Lung (tissue), 12 donors: ENCODE measurements around the gene SLC4A2. TPM values are rescaled to one million over a fixed set of nuclear protein-coding genes. Genes with fewer than 3 reads are reported as not detected.
A peak's percentile ranks its signal among the peaks of the same experiment; 100 is the strongest.
"Not testable (repeated sequence)": the region's sequence is repeated elsewhere in the genome, so short reads cannot be mapped to it uniquely, and the experiment has no call there.

Experiments
- ATAC-seq: fragments of 200-7000 bp; cut with Tn5 transposase; one replicate; pipeline ENCODE4 v1.9.1; 2020; ENCODE audit warnings: moderate number of reproducible peaks; ENCODE audit not compliant: insufficient read depth, low FRiP score
- DNase-seq, 3 donors: peaks; one replicate each; pipeline ENCODE4 v3.0.0-alpha.2; 2013 to 2017
- H3K27ac ChIP-seq, 2 donors: one replicate each; pipeline ENCODE4 v1.5.1; 2013; ENCODE audit warnings: mild to moderate bottlenecking in 2 of 2, moderate library complexity in 2 of 2, control low read depth in 1 of 2, inconsistent platforms in 1 of 2, low read depth in 1 of 2, low read length in 1 of 2
- H3K27me3 ChIP-seq, 3 donors: one replicate each; pipeline ENCODE4 v1.5.1; 2013; ENCODE audit warnings: low read length in 2 of 3; ENCODE audit not compliant: control insufficient read depth in 3 of 3, insufficient read depth in 3 of 3
- H3K36me3 ChIP-seq, 4 donors: one replicate each; pipeline ENCODE4 v1.5.1; 2013; ENCODE audit warnings: low read length in 4 of 4, mild to moderate bottlenecking in 1 of 4, moderate library complexity in 1 of 4; ENCODE audit not compliant: control insufficient read depth in 4 of 4, insufficient read depth in 4 of 4
- H3K4me1 ChIP-seq, 5 donors: one replicate each; pipeline ENCODE4 v1.5.1; 2013; ENCODE audit warnings: low read length in 5 of 5, mild to moderate bottlenecking in 2 of 5, moderate library complexity in 1 of 5; ENCODE audit not compliant: control insufficient read depth in 5 of 5, insufficient read depth in 5 of 5
- H3K4me3 ChIP-seq: one replicate; pipeline ENCODE4 v1.5.1; 2013; ENCODE audit warnings: mild to moderate bottlenecking, control low read depth, moderate library complexity
- H3K9ac ChIP-seq, 2 donors: one replicate each; pipeline ENCODE4 v1.5.1; 2013; ENCODE audit warnings: low read length in 2 of 2, control low read depth in 1 of 2; ENCODE audit not compliant: insufficient read depth in 1 of 2
- H3K9me3 ChIP-seq, 4 donors: one replicate each; pipeline ENCODE4 v1.5.1; 2013; ENCODE audit warnings: low read length in 3 of 4, mild to moderate bottlenecking in 1 of 4, moderate library complexity in 1 of 4; ENCODE audit not compliant: control insufficient read depth in 4 of 4, insufficient read depth in 3 of 4
- WGBS, 2 donors: extraction: QIAGEN DNeasy Blood & Tissue Kit; methylation state at CpG; one replicate each; pipeline ENCODE4 v1.1.7; 2013; 5-methylcytosine and 5-hydroxymethylcytosine counted together
- polyA plus RNA-seq, 2 donors: library from polyadenylated mRNA; stranded (reverse); fragments of 200-250 nt; gene quantifications; one replicate each; pipeline ENCODE4 v1.2.1, GENCODE V29; 2013
- total RNA-seq, 2 donors: library from RNA; depleted of rRNA in 1 of 2; stranded (reverse); fragments of >200 nt in 1 of 2; gene quantifications; one replicate each; pipeline ENCODE4 v1.2.1, GENCODE V29; 2014 to 2021
- TF ChIP-seq, protein P1 (sequence below): IDR thresholded peaks from 2 replicates; pipeline ENCODE4 v1.5.1; 2012; ENCODE audit warnings: mild to moderate bottlenecking; ENCODE audit errors: control extremely low read depth, extremely low read depth
- donor health status: control.
- donor health status: control.
- donor health status: Bipolar disorder and iron deficiency.
- donor health status: healthy.
- donor health status: DM: yes; HTN: yes; CAD: no.

The SLC4A2 gene
- total and polyA plus RNA-seq, 4 donors, result 66.3 to 173 (median 120) TPM

DNA sequence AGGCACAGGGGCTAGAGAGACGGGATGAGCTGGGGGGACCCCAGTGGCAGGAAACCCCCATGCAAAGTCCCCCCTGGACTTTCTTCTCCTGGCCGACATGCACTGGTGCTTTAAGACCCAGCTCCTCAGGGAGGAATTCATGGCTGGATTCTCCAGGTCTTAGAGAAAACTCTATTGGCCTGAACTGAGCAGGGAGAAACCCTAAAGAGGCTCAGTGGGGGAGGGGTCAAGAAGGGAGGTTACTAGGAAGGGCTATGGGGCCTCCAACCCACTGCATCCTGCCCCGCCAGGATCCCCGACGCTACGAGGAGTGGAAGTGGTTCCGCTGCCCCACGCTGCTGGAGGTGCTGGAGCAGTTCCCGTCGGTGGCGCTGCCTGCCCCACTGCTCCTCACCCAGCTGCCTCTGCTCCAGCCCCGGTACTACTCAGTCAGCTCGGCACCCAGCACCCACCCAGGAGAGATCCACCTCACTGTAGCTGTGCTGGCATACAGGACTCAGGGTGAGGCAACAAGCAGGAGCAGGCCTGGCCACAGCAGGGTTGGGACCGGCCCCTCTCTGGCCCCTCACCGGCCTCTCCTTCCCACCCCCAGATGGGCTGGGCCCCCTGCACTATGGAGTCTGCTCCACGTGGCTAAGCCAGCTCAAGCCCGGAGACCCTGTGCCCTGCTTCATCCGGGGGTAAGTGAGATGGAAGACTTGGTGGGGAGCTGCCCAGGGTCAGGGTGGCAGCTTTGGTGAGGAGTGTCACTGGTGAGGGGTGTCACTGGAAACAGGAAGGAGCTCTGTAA is 48.9 kb upstream of the SLC4A2 start:
- ATAC-seq (no peak), DNase-seq (peak; percentile 55 to 85 (median 83))
- Histone ChIP-seq H3K4me1 (peaks cover 0 to 36% (median 27%) of the 10 kb centered on the region in 5 donors), H3K36me3 (peaks cover 0 to 7% (median 0%) of the 10 kb centered on the region in 4 donors), H3K9ac (peak overlapping the region in 1 of 2 donors; percentile 24), H3K9me3 (no peaks in the 10 kb centered on the region), H3K27ac (peak overlapping the region in 1 of 2 donors; percentile 44), H3K27me3 (no peaks in the 10 kb centered on the region), H3K4me3 (peak overlapping the region; percentile 13)
- TF ChIP-seq, protein P1, sequence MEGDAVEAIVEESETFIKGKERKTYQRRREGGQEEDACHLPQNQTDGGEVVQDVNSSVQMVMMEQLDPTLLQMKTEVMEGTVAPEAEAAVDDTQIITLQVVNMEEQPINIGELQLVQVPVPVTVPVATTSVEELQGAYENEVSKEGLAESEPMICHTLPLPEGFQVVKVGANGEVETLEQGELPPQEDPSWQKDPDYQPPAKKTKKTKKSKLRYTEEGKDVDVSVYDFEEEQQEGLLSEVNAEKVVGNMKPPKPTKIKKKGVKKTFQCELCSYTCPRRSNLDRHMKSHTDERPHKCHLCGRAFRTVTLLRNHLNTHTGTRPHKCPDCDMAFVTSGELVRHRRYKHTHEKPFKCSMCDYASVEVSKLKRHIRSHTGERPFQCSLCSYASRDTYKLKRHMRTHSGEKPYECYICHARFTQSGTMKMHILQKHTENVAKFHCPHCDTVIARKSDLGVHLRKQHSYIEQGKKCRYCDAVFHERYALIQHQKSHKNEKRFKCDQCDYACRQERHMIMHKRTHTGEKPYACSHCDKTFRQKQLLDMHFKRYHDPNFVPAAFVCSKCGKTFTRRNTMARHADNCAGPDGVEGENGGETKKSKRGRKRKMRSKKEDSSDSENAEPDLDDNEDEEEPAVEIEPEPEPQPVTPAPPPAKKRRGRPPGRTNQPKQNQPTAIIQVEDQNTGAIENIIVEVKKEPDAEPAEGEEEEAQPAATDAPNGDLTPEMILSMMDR, result no peak
- 20 to 24% methylated on average over 17 to 18 of the region's 18 CpGs for WGBS, 2 donors

DNA sequence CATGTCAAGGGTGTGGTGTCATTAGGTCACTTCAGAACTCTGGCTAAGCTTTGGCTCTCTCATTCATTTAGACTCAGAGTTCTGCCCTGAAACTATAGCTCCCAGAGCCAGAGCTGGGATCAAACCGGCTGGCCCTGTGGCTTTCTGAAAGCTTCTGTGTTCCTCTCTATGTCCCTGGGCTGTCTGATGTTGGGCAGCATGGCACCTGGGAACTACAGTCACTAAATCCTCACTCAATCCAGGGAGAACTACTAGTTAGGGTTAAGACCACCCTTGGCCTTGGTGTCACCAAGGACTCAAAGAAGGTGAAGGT is 48.3 kb upstream of the SLC4A2 start:
- H3K9ac ChIP-seq, result peak overlapping the region in 1 of 2 donors; percentile 24
- peaks cover 0 to 36% (median 27%) of the 10 kb centered on the region in 5 donors for H3K4me1 ChIP-seq
- TF ChIP-seq, protein P1, result no peak
- H3K4me3 ChIP-seq, result no peak overlapping the region
- H3K27me3 ChIP-seq, result no peaks in the 10 kb centered on the region
- H3K9me3 ChIP-seq, result no peaks in the 10 kb centered on the region
- no peak for DNase-seq
- no peak overlapping the region for H3K27ac ChIP-seq
- ATAC-seq, result no peak
- 55 to 73% methylated on average over 1 of the region's 1 CpG for WGBS, 2 donors
- H3K36me3 ChIP-seq, result peaks cover 0 to 7% (median 0%) of the 10 kb centered on the region in 4 donors

DNA sequence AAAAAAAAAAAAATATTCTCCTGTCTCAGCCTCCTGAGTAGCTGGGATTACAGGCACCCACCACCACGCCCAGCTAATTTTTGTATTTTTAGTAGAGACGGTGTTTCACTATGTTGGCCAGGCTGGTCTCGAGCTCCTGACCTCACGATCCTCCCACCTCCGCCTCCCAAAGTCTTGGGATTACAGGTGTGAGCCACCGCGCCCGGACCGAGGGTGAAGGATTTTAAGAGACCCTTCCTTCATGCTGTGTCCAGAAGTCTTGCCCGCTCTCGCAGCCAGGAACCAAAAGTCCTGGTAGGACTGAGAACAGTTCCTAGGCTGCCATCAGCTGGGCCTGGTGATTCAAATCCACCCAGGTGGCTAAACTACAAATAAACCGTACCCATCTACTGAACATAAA is 47.8 kb upstream of the SLC4A2 start:
- H3K36me3 ChIP-seq, DNase-seq, H3K9me3 ChIP-seq, H3K27ac ChIP-seq, ATAC-seq, H3K9ac ChIP-seq, H3K27me3 ChIP-seq, H3K4me3 ChIP-seq: not testable (repeated sequence)
- WGBS, 2 donors, result 84 to 85% methylated on average over 12 of the region's 12 CpGs
- H3K4me1 ChIP-seq, result peaks cover 0 to 36% (median 27%) of the 10 kb centered on the region in 5 donors

DNA sequence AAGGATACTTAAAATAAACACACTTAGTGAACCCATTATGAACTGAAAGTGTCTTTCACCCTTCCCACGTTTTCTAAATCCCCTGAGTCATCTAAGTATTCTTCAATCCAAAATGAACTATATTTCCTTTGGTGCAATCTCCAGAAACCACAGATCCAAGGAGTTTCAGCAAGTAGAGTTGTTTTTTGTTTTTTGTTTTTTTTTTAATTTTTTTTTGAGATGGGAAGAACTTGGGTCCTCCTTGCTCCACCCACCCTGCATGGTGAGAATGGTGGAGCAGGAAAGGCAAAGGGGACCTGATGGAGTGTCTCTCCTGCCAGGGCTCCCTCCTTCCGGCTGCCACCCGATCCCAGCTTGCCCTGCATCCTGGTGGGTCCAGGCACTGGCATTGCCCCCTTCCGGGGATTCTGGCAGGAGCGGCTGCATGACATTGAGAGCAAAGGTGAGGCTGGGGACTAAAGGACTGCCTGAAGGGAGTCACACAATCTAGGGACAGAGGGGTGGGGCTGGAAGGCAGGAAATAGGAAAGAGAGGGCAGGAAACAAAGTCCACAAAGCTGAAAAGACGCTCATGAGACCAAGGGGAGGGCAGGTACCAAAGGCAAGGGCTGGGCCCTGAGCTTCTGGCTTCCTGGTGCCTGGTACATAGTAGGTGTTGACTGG is 47.2 kb upstream of the SLC4A2 start:
- Histone ChIP-seq H3K9me3 (no peaks in the 10 kb centered on the region), H3K9ac (no peak overlapping the region), H3K4me1 (peaks cover 0 to 36% (median 22%) of the 10 kb centered on the region in 5 donors), H3K4me3 (no peak overlapping the region), H3K27me3 (peaks cover 0 to 8% (median 1%) of the 10 kb centered on the region in 3 donors), H3K36me3 (peaks cover 0 to 4% (median 0%) of the 10 kb centered on the region in 4 donors), H3K27ac (no peak overlapping the region)
- WGBS, 2 donors, result 76 to 80% methylated on average over 6 of the region's 6 CpGs
- no peak for DNase-seq
- ATAC-seq, result no peak
- TF ChIP-seq, protein P1, result no peak
